D721Med (cell line): ENCODE results near the gene ACTR6.
"Not testable (repeated sequence)": the region's sequence is repeated elsewhere in the genome, so short reads cannot be mapped to it uniquely, and the experiment has no call there.

Experiments used
- DNase-seq: peaks from one replicate; pipeline ENCODE4 v3.0.0; 2011; ENCODE audit warnings: low spot score; ENCODE audit not compliant: insufficient read length
- FAIRE-seq: peaks from 2 replicates; lab custom pipeline; 2011; peaks lifted over from hg19 to GRCh38; lab: Jason Lieb, UNC
- CTCF ChIP-seq: IDR thresholded peaks from 2 replicates; pipeline ENCODE4 v1.5.1; 2012; ENCODE audit warnings: mild to moderate bottlenecking, control low read depth; ENCODE audit not compliant: insufficient read depth; ENCODE audit errors: missing control alignments

The ACTR6 gene

GRCh38 chr12:100169345-100169744 lies 31.3 kb upstream of the ACTR6 start:
- DNase-seq (no peak), FAIRE-seq (no peak)
- TF ChIP-seq CTCF = no peak

DNA sequence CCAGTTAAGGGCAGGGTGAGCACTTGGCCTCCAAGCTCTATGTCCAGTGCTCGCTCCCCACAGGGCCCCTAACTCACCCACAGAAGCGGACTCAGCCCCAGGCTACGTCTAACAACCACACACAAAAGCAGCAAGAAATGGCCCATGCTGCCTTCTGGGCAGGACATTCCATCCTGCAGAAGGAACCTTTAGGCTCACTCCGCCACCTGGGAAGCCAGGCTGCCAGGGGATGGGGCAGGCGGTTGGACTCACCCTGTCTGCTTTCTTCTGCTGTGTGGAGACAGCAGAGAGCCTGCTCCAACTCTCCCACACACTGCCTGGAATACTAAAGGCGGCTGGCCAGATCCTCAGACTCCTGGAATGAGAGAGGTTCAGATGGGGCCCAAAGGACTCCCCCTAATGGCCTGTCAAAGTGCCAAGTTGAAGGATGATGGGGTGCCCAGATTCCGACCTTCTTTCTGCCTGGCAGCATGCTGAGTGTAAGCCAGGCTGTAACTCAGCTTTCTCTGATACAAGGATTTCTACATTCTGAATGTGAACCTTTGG lies 30.2 kb upstream of the ACTR6 start:
- no peak for TF ChIP-seq CTCF
- no peak for FAIRE-seq
- no peak for DNase-seq

- no peak for TF ChIP-seq CTCF
- FAIRE-seq = no peak
- DNase-seq = no peak
Measured at GRCh38 chr12:100171248-100171647, 29.4 kb upstream of the ACTR6 start.

GRCh38 chr12:100173111-100173510 lies 27.5 kb upstream of the ACTR6 start:
- DNase-seq (no peak), FAIRE-seq (no peak)
- no peak for TF ChIP-seq CTCF

- DNase-seq (no peak), FAIRE-seq (no peak)
- no peak for TF ChIP-seq CTCF
Measured at GRCh38 chr12:100174495-100174894, 26.1 kb upstream of the ACTR6 start.

- FAIRE-seq, DNase-seq: not testable (repeated sequence)
Measured at GRCh38 chr12:100176493-100176892, 24.1 kb upstream of the ACTR6 start.

- no peak for DNase-seq
- TF ChIP-seq CTCF = no peak
- no peak for FAIRE-seq
Measured at GRCh38 chr12:100179252-100179651, 21.4 kb upstream of the ACTR6 start.
